Breast epithelium (tissue), 3 donors: Measurements from ENCODE around the gene ORC6.

Source experiments
- POLR2A ChIP-seq: fragments of 450-650 bp; IDR thresholded peaks from one replicate; pipeline ENCODE4 v1.6.1; 2016; ENCODE audit warnings: antibody characterized with exemption, mild to moderate bottlenecking, moderate library complexity
- TF ChIP-seq, protein P1 (sequence below), 3 donors: fragments of 450-650 bp; IDR thresholded peaks; one replicate each; pipeline ENCODE4 v1.5.1; 2016 to 2017; ENCODE audit warnings: antibody characterized with exemption in 3 of 3, mild to moderate bottlenecking in 3 of 3, moderate library complexity in 3 of 3

DNA sequence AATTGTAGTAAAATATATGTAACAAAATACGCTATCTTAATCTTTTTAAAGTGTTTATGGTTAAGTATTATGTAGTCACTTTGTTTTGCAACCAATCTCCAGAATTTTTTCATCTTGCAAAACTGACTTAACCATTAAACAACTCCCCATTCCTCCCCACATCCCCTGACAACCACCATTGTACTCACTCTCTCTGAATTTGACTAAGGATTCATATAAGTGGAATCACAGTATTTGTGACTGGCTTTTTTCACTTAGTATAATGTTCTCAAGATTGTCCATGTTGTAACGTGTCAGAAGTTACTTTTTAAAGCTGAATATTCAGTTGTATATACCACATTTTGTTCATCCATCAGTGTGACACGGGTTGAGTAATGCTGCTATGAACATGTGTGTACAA lies 10.6 kb downstream of the ORC6 start:
- TF ChIP-seq, protein P1, sequence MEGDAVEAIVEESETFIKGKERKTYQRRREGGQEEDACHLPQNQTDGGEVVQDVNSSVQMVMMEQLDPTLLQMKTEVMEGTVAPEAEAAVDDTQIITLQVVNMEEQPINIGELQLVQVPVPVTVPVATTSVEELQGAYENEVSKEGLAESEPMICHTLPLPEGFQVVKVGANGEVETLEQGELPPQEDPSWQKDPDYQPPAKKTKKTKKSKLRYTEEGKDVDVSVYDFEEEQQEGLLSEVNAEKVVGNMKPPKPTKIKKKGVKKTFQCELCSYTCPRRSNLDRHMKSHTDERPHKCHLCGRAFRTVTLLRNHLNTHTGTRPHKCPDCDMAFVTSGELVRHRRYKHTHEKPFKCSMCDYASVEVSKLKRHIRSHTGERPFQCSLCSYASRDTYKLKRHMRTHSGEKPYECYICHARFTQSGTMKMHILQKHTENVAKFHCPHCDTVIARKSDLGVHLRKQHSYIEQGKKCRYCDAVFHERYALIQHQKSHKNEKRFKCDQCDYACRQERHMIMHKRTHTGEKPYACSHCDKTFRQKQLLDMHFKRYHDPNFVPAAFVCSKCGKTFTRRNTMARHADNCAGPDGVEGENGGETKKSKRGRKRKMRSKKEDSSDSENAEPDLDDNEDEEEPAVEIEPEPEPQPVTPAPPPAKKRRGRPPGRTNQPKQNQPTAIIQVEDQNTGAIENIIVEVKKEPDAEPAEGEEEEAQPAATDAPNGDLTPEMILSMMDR (IDR thresholded peaks at IDR 0.05) = no peak
- no peak for TF ChIP-seq POLR2A
